Spleen (tissue), 3 donors: ENCODE measurements around the gene BRAT1.

Experiments used
- POLR2A ChIP-seq, 3 donors: fragments of 450-650 bp; IDR thresholded peaks; one replicate each; pipeline ENCODE4 v1.5.1; 2017; ENCODE audit warnings: antibody characterized with exemption in 3 of 3, mild to moderate bottlenecking in 1 of 3
- POLR2AphosphoS5 ChIP-seq, 3 donors: sonication (generic); formaldehyde crosslinking; IDR thresholded peaks; one replicate each; pipeline ENCODE4 v1.5.1; 2017; ENCODE audit warnings: antibody characterized with exemption in 3 of 3

- TF ChIP-seq POLR2A (IDR thresholded peaks at IDR 0.05) (no peak), POLR2AphosphoS5 (IDR thresholded peaks at IDR 0.05) (no peak)
Observed at GRCh38 chr7:2507917-2508306, 47.4 kb downstream of the BRAT1 start.
